NCI-H446 (cell line): Measurements from ENCODE around the gene GEMIN5.
"Not testable (repeated sequence)": the region's sequence is repeated elsewhere in the genome, so short reads cannot be mapped to it uniquely, and the experiment has no call there.

Source experiments
- DNase-seq, 2 experiments: peaks; one replicate each; lab custom pipeline; 2025; lab: John Stamatoyannopoulos, UW

The GEMIN5 gene, protein sequence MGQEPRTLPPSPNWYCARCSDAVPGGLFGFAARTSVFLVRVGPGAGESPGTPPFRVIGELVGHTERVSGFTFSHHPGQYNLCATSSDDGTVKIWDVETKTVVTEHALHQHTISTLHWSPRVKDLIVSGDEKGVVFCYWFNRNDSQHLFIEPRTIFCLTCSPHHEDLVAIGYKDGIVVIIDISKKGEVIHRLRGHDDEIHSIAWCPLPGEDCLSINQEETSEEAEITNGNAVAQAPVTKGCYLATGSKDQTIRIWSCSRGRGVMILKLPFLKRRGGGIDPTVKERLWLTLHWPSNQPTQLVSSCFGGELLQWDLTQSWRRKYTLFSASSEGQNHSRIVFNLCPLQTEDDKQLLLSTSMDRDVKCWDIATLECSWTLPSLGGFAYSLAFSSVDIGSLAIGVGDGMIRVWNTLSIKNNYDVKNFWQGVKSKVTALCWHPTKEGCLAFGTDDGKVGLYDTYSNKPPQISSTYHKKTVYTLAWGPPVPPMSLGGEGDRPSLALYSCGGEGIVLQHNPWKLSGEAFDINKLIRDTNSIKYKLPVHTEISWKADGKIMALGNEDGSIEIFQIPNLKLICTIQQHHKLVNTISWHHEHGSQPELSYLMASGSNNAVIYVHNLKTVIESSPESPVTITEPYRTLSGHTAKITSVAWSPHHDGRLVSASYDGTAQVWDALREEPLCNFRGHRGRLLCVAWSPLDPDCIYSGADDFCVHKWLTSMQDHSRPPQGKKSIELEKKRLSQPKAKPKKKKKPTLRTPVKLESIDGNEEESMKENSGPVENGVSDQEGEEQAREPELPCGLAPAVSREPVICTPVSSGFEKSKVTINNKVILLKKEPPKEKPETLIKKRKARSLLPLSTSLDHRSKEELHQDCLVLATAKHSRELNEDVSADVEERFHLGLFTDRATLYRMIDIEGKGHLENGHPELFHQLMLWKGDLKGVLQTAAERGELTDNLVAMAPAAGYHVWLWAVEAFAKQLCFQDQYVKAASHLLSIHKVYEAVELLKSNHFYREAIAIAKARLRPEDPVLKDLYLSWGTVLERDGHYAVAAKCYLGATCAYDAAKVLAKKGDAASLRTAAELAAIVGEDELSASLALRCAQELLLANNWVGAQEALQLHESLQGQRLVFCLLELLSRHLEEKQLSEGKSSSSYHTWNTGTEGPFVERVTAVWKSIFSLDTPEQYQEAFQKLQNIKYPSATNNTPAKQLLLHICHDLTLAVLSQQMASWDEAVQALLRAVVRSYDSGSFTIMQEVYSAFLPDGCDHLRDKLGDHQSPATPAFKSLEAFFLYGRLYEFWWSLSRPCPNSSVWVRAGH (N-terminal part only)

GRCh38 chr5:154937718-154938466, at the start of gene GEMIN5:
TSS of gene GEMIN5 (minus strand) at chr5:154938211. CDS start at chr5:154938133, 78 bp downstream.
- DNase-seq, result peak; percentile 58 to 89

DNA sequence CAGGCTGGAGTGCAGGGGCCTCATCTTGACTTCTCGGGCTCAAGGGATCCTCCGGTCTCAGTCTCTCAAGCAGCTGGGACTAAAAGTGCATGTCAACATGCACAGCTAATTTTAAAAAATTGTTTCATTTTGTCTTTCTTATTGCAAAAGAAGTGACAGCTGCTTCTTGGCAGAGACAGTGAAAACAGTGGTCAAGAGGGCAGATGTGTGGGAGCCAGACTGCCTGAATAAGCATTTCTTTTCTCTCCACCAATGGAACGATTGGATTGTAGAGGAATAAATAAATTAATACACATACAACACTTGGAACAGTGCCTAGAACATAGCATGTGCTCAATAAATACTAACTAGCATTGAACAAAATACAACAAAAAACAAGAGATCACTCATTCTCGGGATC, 48.1 kb upstream of the GEMIN5 start:
- no peak for DNase-seq

DNA sequence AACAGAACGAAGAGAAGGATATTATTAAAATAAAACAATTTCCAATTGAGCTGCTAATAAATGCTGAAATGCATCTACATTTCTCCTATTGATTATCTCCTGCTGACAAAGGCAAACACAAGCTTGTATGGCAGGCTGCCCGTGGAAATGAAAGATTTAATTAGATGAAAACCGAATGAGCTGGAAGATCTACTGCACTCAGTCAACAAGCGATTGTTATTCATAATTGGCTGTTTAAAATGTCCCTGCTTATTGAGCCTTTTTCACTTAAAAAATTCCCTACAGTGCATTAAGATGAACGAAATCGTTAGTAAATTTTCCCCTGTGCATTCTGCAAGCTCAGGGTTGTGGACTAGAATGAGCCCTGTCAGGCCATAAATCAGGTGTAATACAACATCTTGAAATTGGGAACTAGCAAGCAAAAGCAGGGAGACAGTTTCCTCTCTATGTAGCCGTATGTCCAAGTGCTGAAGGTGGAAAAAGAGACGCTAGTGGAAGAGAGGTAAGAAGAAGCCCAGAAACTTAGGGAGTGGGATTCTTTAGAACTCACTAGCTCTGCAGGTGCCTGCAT, 47.0 kb upstream of the GEMIN5 start:
- DNase-seq, result peak; percentile 40 to 48

- DNase-seq, result not testable (repeated sequence)
Observed at GRCh38 chr5:154978294-154978693, 40.3 kb upstream of the GEMIN5 start.

- DNase-seq, result no peak
Observed at GRCh38 chr5:154977409-154977808, 39.4 kb upstream of the GEMIN5 start.

GRCh38 chr5:154976082-154976481, 38.1 kb upstream of the GEMIN5 start:
- DNase-seq, result not testable (repeated sequence)

GRCh38 chr5:154972476-154973080, 34.6 kb upstream of the GEMIN5 start:
- peak in 1 of 2 experiments; percentile 48 for DNase-seq

DNA sequence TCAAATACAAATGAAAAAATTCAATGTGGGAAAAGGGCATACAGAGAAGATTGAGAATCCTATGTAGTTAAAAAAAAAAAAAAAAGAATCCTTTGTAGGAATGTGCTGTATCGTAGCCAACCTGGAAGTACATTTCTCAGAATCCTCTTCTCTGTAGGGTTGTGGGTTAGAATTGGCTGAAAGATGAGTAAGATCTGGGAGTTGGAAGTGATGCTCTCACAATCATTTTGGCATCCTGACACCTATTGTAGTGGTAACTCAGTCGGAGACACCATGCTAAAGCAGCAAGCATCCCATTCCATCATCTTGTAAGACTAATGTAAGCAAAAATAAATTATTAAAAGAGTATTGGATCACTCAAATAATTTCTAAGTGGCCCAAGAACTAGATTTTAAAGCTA, 33.5 kb upstream of the GEMIN5 start:
- no peak for DNase-seq

DNA sequence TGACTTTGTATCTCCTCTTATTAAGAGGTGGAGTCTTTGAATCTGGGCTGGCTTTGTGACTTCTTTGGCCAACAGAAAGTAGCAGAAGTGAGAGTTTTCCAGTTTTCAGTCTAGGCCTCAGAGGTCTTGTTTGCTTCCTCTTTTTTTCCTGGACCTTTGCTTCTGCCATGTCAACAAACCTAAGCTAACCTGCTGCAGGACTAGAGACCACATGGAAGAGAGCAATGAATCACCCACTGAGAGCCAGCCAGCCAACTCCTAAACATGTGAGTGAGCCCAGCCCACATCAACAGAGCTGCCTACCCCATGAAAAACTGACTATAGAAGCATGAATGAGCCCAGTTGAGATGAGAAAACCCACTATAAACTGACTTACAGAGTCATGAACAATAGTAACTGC, 32.7 kb upstream of the GEMIN5 start:
- no peak for DNase-seq

DNA sequence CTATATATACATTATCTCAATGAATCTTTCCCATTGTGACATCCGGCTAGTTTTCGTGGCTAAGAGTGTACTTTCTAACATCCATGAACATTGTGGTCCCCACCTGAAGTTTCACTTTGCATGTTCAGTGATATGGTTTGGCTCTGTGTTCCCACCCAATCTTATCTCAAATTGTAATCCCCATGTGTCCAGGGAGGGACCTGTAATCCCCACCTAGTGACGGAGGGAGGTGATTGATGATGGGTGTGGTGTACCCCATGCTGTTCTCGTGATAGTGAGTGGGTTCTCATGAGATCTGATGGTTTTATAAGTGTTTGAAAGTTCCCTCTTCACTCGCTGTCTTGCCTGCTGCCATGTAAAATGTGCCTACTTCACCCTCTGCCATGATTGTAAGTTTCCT, 30.9 kb upstream of the GEMIN5 start:
- no peak for DNase-seq

GRCh38 chr5:154967421-154968024, 29.5 kb upstream of the GEMIN5 start:
- peak in 1 of 2 experiments; percentile 10 for DNase-seq

- no peak for DNase-seq
Observed at GRCh38 chr5:154966874-154967273, 28.9 kb upstream of the GEMIN5 start.

DNA sequence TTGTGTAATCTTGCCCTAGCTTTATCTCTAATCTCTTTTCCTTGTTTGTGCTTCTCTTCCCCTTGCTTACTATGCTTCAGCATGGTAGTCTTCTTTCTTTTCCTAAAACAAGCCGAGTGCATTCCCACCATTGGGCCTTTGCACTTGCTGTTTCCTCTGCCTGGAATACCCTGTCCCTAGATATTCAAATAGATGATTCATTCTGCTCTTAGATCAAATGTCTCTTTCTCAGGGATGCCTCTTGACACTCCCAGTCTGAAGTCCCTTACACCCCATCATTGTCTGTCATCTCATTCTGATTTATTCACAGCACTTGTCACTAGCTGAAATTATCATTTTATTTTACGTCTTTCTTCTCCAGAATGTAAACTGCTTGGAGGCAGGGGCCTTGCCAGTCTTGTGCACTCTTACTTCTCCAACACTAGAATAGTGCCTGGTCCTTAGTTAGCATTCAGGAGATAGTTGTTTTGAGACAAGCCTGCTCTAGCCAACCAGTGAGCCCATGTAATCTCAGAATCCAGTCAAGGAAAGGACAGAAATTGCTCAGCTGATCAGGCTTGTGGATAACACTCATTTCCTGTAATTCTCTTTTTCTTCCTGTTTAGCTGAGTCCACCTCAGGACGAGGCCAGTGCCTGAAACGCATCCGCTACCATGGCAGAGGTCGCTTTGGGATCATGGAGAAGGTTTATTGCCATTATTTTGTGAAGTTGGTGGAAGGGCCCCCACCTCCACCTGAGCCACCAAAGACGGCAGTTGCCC, 28.2 kb upstream of the GEMIN5 start:
- no peak for DNase-seq

- DNase-seq, result no peak
Observed at GRCh38 chr5:154962494-154962893, 24.5 kb upstream of the GEMIN5 start.

GRCh38 chr5:154956712-154957111, 18.7 kb upstream of the GEMIN5 start:
- no peak for DNase-seq

DNA sequence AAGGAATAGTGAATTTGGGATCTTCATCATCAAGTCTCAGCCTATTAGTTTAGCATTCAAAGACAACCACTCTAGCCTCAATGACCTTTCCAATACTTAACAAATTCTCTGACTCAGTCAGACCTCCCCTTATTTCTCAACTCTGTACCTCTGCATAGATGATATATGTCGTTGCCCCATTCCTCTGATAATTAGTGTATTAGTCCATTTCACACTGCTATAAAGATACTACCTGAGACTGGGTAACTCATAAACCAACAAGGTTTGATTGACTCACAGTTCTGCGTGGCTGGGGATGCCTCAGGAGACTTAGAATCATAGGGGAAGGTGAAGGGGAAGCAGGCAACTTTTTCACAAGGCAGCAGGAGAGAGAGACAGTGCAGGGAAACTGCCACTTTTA, 11.8 kb upstream of the GEMIN5 start:
- DNase-seq, result no peak

GRCh38 chr5:154948313-154948712, 10.3 kb upstream of the GEMIN5 start:
- DNase-seq, result no peak

GRCh38 chr5:154947778-154948177, 9.8 kb upstream of the GEMIN5 start:
- DNase-seq, result no peak

- DNase-seq, result peak in 1 of 2 experiments; percentile 28
Observed at GRCh38 chr5:154945695-154946301, 7.8 kb upstream of the GEMIN5 start.
